NCI-H2081 treated with DMSO at 0.1 percent for 48 hours (cell line): ENCODE results near the gene TRIM31.

Experiments used
- DNase-seq: peaks from one replicate; lab custom pipeline; 2025; lab: John Stamatoyannopoulos, UW

TRIM31 gene

DNA sequence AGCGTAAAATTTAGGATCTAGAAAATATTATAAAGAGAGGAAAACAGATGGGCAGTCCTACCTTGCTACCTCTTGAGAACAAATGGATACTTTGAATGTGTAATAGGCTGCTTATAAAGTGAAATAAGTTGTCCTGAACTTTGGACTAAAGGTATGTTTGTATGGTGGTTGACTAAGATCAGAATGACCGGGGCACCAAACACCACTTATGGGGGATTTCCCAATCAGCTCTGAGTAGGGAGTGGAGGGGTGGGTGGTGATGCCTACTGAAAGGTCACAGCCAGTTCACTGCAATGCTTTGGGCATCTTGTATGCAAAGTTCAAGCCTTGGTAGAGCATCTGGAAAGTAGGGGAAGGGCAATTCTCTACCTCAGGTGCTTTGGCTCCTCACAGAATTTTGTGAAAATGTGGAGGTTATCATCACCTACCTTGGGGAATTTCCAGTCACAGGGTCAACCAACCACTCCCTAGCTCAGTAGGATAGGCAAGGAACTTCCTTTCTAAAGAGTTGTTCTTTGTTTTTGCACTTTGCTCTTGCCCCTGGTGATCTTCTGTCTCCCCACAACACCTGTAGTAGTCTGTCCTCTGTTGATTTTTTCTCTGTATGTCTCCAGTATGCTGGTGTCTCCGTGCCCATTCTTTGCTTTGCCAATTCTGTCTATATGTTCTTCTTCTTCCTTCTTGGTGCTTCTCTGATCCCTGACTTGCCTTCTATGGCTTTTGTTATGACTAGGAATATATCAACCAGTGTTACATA is at the start of gene TRIM31:
TSS of gene TRIM31 (minus strand) at position 88 of the 757 bp plus-strand sequence. CDS start 285 bp downstream, outside the sequence.
- DNase-seq: no peak

DNA sequence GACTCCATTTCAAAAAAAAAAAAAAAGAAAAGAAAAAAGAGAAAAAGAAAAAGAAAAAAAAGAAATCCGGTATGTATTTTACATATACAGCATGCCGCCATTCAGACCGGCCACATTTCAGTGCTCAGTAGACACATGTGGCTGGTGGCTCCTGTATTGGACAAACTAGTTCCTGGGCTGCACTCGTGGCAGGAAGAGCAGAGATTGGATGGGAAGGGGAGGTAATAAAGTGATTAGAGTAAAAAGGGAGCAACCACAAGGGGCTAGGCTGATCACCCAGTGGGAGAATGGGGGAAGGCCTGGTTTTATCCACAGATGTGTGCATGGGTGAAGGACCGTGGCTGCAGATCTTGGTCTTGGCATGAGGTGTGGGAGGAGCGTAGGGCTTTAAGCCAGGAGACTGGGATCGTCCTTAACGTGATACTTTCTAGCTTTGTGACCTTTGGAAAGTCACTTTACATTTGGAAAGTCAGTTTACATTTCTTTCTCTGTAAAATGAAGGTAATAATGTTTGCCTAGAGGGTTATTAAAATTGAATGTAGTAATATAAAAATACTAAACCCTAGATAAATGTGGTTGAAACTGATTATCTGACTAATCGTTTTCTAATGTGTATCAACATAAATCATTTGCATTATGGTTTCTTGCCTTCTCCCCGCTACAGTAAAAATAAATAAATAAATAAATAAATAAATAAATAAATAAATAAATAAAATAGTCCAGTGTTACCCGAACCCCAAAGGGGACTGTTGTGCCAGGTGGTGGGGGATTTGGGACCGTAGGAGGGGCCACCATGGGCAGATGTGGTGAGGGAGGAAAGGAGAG is 49.6 kb upstream of the TRIM31 start:
- no peak for DNase-seq

DNA sequence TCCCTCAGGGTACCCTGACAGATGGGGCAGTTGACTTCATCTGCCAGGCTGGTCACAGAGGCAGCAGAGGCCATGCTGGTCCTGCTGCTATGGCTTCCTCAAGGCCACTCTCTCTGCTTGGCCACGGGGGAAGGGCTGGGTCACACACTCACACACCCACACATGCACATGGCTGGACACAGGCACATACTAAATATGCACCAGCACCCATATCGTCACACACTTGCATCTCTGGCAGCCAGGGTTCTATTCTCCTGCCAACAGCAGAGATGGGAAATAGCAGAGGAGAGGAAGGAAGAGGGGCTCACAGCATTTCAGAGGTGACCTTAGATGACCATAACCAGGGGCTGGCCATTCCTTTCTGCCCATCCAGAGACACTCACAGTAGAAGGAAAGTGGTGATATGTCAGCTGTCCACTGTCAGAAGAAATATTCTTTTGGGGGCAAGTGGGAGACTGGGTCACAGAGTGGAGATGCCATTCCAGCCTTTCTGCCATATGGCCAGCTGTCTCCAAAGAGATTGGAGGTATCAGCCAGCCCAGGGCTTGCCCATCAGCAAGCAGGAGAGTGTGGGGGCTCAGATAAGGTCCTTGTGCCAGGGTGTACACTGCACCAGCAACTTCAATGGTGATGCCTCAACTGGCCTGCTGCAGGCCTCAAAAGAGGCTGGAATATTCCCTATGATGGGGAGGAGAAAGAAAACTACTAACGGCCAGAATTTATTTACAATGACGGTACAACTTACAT is 48.1 kb upstream of the TRIM31 start, which contains the start of gene TRIM10:
TSS of gene TRIM10 (minus strand) at position 427 of the 747 bp plus-strand sequence. CDS start at position 74, 353 bp downstream.
- DNase-seq: no peak

GRCh38 chr6:30160008-30160784 is 47.3 kb upstream of the TRIM31 start:
- DNase-seq: no peak

- no peak for DNase-seq
Observed at GRCh38 chr6:30158475-30159040, 45.7 kb upstream of the TRIM31 start.

GRCh38 chr6:30157999-30158398 is 45.1 kb upstream of the TRIM31 start:
- DNase-seq: no peak

DNA sequence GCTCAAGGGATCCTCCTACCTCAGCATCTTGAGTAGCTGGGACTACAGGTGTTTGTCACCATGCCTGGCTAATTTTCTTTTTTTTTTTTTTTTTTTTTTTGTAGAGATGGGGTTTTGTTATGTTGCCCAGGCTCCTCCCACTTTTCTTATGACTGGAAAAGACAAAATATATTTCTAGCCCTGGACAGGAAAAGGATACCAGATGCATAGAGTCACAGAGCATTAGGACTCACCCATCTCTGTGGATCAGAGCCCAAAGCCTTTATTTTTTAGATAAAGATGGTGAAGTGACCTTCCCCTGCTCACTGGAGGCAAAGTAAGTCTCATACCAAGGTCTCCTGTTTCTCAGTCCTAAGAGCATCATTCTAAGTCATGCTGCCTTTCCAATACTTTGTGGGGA is 44.7 kb upstream of the TRIM31 start:
- no peak for DNase-seq

DNA sequence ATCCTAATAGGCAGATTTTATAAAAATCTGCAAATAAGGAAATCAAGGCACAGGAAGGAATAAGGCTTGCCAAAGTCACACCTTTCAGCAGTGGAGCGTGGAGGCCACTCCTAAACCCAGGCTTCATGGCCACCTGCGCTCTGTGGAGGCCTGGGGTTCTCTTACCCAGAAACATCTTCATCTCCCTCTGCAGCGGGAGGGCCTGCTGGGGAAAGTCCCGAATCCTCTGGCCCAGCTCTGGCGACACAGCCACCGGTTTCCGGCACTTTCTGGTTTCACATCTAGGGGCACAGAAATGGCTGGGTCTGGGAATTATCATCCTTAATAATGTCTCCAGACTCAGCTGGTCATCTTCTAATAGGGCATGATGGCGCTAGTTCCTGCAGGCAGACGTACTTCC is 43.9 kb upstream of the TRIM31 start:
- no peak for DNase-seq

DNA sequence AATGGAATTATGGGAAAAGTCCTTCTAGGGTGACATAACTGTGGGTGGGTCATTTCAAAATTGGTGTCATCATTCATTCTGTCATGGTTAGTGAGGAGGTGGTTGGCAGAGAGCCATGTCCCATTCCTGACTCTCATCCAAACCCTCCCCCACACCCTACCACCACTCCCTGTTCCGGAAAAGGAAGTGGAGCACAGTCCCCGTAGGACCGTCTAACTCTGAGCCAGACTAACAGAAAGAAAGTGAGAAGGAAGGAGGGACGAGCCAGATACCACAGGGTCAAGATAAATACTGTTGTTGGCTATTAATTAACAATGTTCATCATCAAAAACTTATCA is 43.3 kb upstream of the TRIM31 start:
- no peak for DNase-seq

GRCh38 chr6:30155520-30156261 is 42.8 kb upstream of the TRIM31 start:
- no peak for DNase-seq

GRCh38 chr6:30154709-30155519 is 42.0 kb upstream of the TRIM31 start:
- no peak for DNase-seq

DNA sequence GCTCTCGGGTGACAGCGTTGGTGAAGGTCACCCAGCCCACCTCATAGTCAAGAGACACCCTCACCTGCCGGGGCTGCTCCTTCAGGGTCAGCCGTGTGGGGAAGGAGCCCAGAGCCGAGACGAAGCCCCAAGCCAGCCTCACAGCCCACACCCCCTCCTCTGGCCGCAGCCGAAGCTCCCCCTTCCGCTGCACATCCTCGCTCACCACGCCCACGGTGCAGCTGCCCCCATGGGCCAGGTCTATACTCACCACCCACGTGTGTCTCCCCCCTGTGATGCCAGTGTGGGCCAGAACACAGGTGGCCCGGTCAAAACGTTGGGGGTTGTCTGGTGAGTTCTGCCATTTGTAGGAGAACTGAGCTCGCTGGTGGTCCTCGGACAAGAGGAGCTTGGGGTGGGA is 41.2 kb upstream of the TRIM31 start:
- no peak for DNase-seq

GRCh38 chr6:30152910-30153610 is 40.2 kb upstream of the TRIM31 start:
- no peak for DNase-seq

DNA sequence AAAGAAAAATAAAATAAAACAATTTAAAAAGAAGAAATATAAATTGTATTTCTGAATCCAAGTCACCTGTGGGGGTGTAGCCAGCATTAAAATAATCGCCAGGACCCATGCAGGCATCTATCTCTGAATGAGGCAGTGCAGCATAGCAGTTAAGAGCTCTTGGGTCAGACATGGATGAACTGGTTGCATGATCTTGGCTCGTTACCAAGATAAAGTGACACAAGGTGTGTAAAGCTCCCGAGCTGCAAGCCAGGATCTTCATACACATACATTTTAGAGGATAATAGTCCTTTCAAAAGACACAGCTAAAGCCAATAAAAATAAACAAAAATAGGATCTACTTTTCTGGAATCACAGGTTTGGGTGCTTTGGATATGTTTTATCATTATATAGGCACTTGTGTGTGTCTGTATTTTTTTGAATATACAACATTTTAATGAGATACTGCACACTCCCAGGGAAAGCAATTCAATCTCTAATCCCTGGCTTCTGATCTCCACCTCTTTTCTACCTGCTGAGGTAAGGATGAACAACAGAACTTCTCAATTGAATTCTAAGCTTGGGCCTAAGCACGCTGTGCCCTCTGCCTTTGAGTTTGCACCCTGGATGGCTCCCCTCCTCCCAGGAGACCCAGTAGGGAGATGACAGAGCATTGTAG is 39.3 kb upstream of the TRIM31 start:
- no peak for DNase-seq

DNA sequence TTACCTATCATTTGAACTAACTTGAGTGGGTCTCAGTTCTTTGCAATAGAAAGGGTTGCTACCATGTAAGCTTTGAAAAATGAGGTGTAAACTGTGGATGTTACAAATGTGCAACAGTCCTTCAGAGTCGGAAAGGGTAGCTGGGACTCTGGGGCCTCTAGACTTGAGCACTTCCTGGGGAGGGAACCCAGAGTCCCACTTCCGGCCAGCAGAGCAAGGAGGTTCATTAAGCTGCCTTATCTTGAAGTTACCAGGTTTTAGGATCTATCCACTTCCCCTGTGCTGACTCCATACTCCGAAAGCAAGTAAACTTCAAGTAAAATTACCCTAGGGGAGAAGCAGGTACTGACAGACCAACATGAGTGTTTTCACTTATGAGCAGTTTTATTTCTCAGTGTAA is 38.7 kb upstream of the TRIM31 start:
- DNase-seq: no peak

DNA sequence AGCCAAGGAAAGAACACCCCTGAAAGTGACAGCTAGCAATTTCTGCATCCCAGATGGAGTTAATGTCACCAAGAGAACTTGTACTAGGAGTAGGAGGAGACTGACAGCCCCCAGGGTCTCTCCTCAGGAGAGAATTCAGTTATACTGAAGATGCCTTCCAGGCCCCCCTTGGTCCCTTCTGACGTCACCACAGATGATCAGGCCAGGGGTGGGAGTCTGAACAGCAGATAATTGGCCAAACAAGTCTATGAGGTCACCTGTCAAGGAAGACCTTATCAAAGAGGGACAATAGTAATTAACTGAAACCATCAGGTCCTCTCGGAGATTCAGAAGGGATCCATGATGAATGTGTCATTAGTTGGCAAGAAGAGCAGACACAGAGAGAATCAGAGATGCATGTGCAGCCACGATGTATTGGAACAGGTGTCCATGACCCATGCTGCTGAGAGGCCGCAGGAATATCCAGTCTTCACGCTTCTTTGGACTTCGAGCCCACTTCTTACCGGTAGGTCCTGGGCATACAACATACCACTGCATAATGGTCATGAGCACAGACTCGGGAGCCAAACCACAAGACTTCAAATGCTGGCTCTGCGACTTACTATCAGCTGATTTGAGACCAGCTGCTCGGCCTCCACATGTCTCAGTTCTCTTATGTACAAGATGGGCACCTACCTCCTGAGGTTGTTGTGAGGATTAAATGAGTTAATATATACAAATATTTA is 37.9 kb upstream of the TRIM31 start:
- no peak for DNase-seq

DNA sequence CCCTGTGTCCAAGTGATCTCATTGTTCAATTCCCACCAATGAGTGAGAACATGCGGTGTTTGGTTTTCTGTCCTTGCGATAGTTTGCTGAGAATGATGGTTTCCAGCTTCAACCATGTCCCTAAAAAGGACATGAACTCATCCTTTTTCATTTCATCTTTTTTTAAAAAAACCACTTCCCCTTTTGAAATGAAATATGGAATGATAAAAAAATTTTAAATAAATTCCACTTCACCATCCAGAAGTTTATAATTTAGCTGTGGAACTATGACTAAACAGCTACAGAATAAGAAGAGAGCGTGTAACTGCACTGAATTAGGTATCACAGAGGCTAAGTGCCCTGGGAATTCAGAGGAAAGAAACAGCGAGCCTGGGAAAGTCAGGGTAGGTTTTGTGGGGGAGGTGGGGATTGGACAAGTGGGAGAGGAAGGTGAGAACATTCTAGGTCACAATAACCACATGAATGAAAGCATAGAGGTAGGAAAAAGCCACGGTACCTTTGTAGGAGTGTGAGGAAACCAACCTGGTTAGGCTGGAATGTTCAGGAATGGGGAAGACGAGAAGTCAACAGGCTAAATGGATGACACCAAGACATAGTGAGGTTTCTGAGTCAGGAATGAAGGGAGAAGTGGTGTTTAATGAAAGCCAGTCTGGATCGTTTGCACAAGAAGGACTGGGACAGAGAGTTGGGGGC is 37.1 kb upstream of the TRIM31 start:
- DNase-seq: no peak
